ENCODE data around the gene SPATA2.

SPATA2 gene

GRCh38 chr20:49887251-49888211, 27.8 kb downstream of the SPATA2 start:
- in situ Hi-C loops (cut with MboI; ENCODE audit: low sequenced_read_pairs) = no loop called here

GRCh38 chr20:49886571-49887213, 28.6 kb downstream of the SPATA2 start:
- in situ Hi-C loops (cut with MboI; ENCODE audit: low sequenced_read_pairs) = no loop called here

GRCh38 chr20:49885558-49886332, 29.6 kb downstream of the SPATA2 start:
- in situ Hi-C loops (cut with MboI; ENCODE audit: low sequenced_read_pairs) = no loop called here

- in situ Hi-C loops (cut with MboI; ENCODE audit: low sequenced_read_pairs) = no loop called here
Observed at GRCh38 chr20:49883246-49883802, 32.0 kb downstream of the SPATA2 start.

GRCh38 chr20:49882171-49882970, 33.0 kb downstream of the SPATA2 start:
- in situ Hi-C loops (cut with MboI; ENCODE audit: low sequenced_read_pairs) = no loop called here

GRCh38 chr20:49880724-49881445, 34.4 kb downstream of the SPATA2 start:
- in situ Hi-C loops (cut with MboI; ENCODE audit: low sequenced_read_pairs) = no loop called here

- in situ Hi-C loops (cut with MboI; ENCODE audit: low sequenced_read_pairs) = no loop called here
Observed at GRCh38 chr20:49880177-49880576, 35.2 kb downstream of the SPATA2 start.

GRCh38 chr20:49878977-49879376, 36.4 kb downstream of the SPATA2 start:
- in situ Hi-C loops (cut with MboI; ENCODE audit: low sequenced_read_pairs) = no loop called here

GRCh38 chr20:49877386-49877921, 37.9 kb downstream of the SPATA2 start:
- in situ Hi-C loops (cut with MboI; ENCODE audit: low sequenced_read_pairs) = no loop called here

- in situ Hi-C loops (cut with MboI; ENCODE audit: low sequenced_read_pairs) = loop anchor here (25.0 kb wide), 1 partner anchor 537 kb away; no protein-coding TSS in a partner anchor
Observed at GRCh38 chr20:49874696-49875095, 40.6 kb downstream of the SPATA2 start.

- in situ Hi-C loops (cut with MboI; ENCODE audit: low sequenced_read_pairs) = loop anchor here (25.0 kb wide), 1 partner anchor 535 kb away; no protein-coding TSS in a partner anchor
Observed at GRCh38 chr20:49872056-49872455, 43.3 kb downstream of the SPATA2 start.

- in situ Hi-C loops (cut with MboI; ENCODE audit: low sequenced_read_pairs) = loop anchor here (25.0 kb wide), 1 partner anchor 534 kb away; no protein-coding TSS in a partner anchor
Observed at GRCh38 chr20:49871391-49871948, 43.9 kb downstream of the SPATA2 start.

GRCh38 chr20:49870261-49870660, 45.1 kb downstream of the SPATA2 start:
- in situ Hi-C loops (cut with MboI; ENCODE audit: low sequenced_read_pairs) = loop anchor here (25.0 kb wide), 1 partner anchor 533 kb away; no protein-coding TSS in a partner anchor

GRCh38 chr20:49868964-49869363, 46.4 kb downstream of the SPATA2 start:
- in situ Hi-C loops (cut with MboI; ENCODE audit: low sequenced_read_pairs) = loop anchor here (25.0 kb wide), 1 partner anchor 532 kb away; no protein-coding TSS in a partner anchor

- in situ Hi-C loops (cut with MboI; ENCODE audit: low sequenced_read_pairs) = loop anchor here (25.0 kb wide), 1 partner anchor 531 kb away; no protein-coding TSS in a partner anchor
Observed at GRCh38 chr20:49868538-49868937, 46.8 kb downstream of the SPATA2 start.

- in situ Hi-C loops (cut with MboI; ENCODE audit: low sequenced_read_pairs) = loop anchor here (25.0 kb wide), 1 partner anchor 530 kb away; no protein-coding TSS in a partner anchor
Observed at GRCh38 chr20:49867453-49868215, 47.7 kb downstream of the SPATA2 start.

GRCh38 chr20:49866051-49866450, 49.3 kb downstream of the SPATA2 start:
- in situ Hi-C loops (cut with MboI; ENCODE audit: low sequenced_read_pairs) = loop anchor here (25.0 kb wide), 1 partner anchor 529 kb away; no protein-coding TSS in a partner anchor

Data from HL-60/S4 (cell line).